ENCODE data around the gene ARID5B. TPM values are rescaled to one million over a fixed set of nuclear protein-coding genes. Genes with fewer than 3 reads are reported as not detected.

The ARID5B gene
- total RNA-seq, 1 experiment from 2014 or later: 2.3 TPM

DNA sequence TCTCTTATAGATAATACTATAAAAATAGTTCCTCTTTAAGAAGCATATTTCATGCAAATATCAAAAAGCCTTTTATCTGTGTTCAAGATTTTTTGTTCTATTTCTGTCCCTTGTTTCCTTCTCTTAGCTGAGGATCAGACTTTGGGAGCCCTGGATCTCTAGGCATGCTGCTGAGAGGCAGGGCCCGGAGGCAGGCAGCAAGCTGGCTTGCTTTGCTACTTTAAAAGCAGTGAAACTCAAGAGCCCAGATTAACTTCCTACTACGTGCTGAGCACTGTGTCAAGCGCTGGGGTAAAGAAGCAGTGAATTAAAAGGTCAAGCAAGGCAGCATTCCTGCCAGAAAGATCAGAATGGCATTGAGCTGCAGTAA, 31.0 kb upstream of the ARID5B start (continued):
- TF ChIP-seq, protein P1, sequence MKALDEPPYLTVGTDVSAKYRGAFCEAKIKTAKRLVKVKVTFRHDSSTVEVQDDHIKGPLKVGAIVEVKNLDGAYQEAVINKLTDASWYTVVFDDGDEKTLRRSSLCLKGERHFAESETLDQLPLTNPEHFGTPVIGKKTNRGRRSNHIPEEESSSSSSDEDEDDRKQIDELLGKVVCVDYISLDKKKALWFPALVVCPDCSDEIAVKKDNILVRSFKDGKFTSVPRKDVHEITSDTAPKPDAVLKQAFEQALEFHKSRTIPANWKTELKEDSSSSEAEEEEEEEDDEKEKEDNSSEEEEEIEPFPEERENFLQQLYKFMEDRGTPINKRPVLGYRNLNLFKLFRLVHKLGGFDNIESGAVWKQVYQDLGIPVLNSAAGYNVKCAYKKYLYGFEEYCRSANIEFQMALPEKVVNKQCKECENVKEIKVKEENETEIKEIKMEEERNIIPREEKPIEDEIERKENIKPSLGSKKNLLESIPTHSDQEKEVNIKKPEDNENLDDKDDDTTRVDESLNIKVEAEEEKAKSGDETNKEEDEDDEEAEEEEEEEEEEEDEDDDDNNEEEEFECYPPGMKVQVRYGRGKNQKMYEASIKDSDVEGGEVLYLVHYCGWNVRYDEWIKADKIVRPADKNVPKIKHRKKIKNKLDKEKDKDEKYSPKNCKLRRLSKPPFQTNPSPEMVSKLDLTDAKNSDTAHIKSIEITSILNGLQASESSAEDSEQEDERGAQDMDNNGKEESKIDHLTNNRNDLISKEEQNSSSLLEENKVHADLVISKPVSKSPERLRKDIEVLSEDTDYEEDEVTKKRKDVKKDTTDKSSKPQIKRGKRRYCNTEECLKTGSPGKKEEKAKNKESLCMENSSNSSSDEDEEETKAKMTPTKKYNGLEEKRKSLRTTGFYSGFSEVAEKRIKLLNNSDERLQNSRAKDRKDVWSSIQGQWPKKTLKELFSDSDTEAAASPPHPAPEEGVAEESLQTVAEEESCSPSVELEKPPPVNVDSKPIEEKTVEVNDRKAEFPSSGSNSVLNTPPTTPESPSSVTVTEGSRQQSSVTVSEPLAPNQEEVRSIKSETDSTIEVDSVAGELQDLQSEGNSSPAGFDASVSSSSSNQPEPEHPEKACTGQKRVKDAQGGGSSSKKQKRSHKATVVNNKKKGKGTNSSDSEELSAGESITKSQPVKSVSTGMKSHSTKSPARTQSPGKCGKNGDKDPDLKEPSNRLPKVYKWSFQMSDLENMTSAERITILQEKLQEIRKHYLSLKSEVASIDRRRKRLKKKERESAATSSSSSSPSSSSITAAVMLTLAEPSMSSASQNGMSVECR (CRISPR knock-in tag; IDR thresholded peaks at IDR 0.05; ENCODE audit: borderline replicate concordance): no peak

DNA sequence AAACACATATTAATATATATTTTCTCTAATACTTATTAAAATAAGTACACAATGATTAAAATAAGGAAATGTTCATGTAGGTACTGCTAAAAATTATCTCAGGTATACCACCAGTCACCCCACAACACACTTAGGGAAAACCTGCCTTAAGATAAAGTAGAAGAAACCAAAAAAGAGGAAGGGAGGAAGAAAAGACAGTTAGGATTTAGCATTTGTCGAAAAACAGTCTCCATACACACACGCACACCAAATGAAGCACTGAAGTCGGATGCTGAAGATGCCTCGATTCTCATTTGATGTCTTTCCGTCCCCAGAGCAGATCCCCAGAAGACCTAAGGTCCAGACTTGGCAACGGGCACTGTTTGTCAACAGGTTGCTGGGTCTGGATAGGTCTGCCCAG, 30.0 kb upstream of the ARID5B start:
- H3K36me3 Mint-ChIP-seq: no peaks in the 10 kb centered on the region
- no peak overlapping the region for H3K4me3 Mint-ChIP-seq
- DNase-seq (ENCODE audit: low spot score) (no peak), ATAC-seq (no peak)
- no peaks in the 10 kb centered on the region for H3K4me1 Mint-ChIP-seq
- no peaks in the 10 kb centered on the region for H3K9me3 Mint-ChIP-seq
- ChIA-PET CTCF (no interaction called here), POLR2A (no interaction called here)
- no peaks in the 10 kb centered on the region for H3K27me3 Mint-ChIP-seq (ENCODE audit: low read depth)
- TF ChIP-seq MYBL2 (CRISPR knock-in tag; IDR thresholded peaks at IDR 0.05) (no peak), JUN (CRISPR knock-in tag; IDR thresholded peaks at IDR 0.05) (no peak), ZNF138 (CRISPR knock-in tag; conservative IDR thresholded peaks at IDR 0.05) (no peak), ZNF317 (CRISPR knock-in tag; IDR thresholded peaks at IDR 0.05; ENCODE audit: borderline replicate concordance, low read depth) (no peak), SP1 (CRISPR knock-in tag; conservative IDR thresholded peaks at IDR 0.05) (no peak), GTF2I (CRISPR knock-in tag; conservative IDR thresholded peaks at IDR 0.05) (no peak), SMAD3 (CRISPR knock-in tag; IDR thresholded peaks at IDR 0.05; ENCODE audit: borderline replicate concordance) (no peak), NFE2L1 (CRISPR knock-in tag; IDR thresholded peaks at IDR 0.05) (no peak), ZNF671 (CRISPR knock-in tag; IDR thresholded peaks at IDR 0.05) (no peak), NFATC4 (CRISPR knock-in tag; IDR thresholded peaks at IDR 0.05) (no peak), TCF7 (CRISPR knock-in tag; IDR thresholded peaks at IDR 0.05; ENCODE audit: low read depth) (no peak)
- TF ChIP-seq, protein P2, sequence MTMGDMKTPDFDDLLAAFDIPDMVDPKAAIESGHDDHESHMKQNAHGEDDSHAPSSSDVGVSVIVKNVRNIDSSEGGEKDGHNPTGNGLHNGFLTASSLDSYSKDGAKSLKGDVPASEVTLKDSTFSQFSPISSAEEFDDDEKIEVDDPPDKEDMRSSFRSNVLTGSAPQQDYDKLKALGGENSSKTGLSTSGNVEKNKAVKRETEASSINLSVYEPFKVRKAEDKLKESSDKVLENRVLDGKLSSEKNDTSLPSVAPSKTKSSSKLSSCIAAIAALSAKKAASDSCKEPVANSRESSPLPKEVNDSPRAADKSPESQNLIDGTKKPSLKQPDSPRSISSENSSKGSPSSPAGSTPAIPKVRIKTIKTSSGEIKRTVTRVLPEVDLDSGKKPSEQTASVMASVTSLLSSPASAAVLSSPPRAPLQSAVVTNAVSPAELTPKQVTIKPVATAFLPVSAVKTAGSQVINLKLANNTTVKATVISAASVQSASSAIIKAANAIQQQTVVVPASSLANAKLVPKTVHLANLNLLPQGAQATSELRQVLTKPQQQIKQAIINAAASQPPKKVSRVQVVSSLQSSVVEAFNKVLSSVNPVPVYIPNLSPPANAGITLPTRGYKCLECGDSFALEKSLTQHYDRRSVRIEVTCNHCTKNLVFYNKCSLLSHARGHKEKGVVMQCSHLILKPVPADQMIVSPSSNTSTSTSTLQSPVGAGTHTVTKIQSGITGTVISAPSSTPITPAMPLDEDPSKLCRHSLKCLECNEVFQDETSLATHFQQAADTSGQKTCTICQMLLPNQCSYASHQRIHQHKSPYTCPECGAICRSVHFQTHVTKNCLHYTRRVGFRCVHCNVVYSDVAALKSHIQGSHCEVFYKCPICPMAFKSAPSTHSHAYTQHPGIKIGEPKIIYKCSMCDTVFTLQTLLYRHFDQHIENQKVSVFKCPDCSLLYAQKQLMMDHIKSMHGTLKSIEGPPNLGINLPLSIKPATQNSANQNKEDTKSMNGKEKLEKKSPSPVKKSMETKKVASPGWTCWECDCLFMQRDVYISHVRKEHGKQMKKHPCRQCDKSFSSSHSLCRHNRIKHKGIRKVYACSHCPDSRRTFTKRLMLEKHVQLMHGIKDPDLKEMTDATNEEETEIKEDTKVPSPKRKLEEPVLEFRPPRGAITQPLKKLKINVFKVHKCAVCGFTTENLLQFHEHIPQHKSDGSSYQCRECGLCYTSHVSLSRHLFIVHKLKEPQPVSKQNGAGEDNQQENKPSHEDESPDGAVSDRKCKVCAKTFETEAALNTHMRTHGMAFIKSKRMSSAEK (CRISPR knock-in tag; IDR thresholded peaks at IDR 0.05; ENCODE audit: borderline replicate concordance): no peak
- TF ChIP-seq, protein P3, sequence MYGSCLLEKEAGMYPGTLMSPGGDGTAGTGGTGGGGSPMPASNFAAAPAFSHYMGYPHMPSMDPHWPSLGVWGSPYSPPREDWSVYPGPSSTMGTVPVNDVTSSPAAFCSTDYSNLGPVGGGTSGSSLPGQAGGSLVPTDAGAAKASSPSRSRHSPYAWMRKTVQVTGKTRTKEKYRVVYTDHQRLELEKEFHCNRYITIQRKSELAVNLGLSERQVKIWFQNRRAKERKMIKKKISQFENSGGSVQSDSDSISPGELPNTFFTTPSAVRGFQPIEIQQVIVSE (CRISPR knock-in tag; IDR thresholded peaks at IDR 0.05; ENCODE audit: borderline replicate concordance): no peak
- TF ChIP-seq, protein P4, sequence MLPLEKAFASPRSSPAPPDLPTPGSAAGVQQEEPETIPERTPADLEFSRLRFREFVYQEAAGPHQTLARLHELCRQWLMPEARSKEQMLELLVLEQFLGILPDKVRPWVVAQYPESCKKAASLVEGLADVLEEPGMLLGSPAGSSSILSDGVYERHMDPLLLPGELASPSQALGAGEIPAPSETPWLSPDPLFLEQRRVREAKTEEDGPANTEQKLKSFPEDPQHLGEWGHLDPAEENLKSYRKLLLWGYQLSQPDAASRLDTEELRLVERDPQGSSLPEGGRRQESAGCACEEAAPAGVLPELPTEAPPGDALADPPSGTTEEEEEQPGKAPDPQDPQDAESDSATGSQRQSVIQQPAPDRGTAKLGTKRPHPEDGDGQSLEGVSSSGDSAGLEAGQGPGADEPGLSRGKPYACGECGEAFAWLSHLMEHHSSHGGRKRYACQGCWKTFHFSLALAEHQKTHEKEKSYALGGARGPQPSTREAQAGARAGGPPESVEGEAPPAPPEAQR (CRISPR knock-in tag; IDR thresholded peaks at IDR 0.05): no peak
- TF ChIP-seq, protein P5, sequence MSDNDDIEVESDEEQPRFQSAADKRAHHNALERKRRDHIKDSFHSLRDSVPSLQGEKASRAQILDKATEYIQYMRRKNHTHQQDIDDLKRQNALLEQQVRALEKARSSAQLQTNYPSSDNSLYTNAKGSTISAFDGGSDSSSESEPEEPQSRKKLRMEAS (CRISPR knock-in tag; IDR thresholded peaks at IDR 0.05): no peak
- TF ChIP-seq, protein P1 (CRISPR knock-in tag; IDR thresholded peaks at IDR 0.05; ENCODE audit: borderline replicate concordance): no peak
- no peak overlapping the region for H3K27ac Mint-ChIP-seq

Data from WTC11 (cell line).